Endothelial cell of umbilical vein (primary cell): ENCODE measurements around the gene RIN2. TPM values are rescaled to one million over a fixed set of nuclear protein-coding genes. Genes with fewer than 3 reads are reported as not detected.

ENCODE experiments used
- BruUV-seq: library from RNA; stranded (reverse); fragments of 400-500 nt; replicated peaks from 2 replicates; lab custom pipeline; 2021; lab: Mats Ljungman, UMichigan
- CTCF ChIA-PET: fragments of 300-600, 350-600 bp; sonication (Branson Sonifier 250); formaldehyde crosslinking; loops from one replicate; lab custom pipeline; 2021; ENCODE audit warnings: antibody characterized with exemption, inconsistent platforms; lab: Charles Lee
- POLR2A ChIA-PET: fragments of 300-600, 350-600 bp; sonication (Branson Sonifier 250); formaldehyde crosslinking; loops from one replicate; lab custom pipeline; 2021; ENCODE audit warnings: antibody characterized with exemption, inconsistent platforms; lab: Charles Lee
- DNase-seq: peaks from one replicate; pipeline ENCODE4 v3.0.0-alpha.2; 2011; ENCODE audit warnings: low read depth, low spot score
- FAIRE-seq: peaks from 2 replicates; lab custom pipeline; 2011; peaks lifted over from hg19 to GRCh38; lab: Jason Lieb, UNC
- H2AFZ ChIP-seq: 2 replicates; pipeline ENCODE4 v1.6.0; 2012; ENCODE audit warnings: low read depth, low read length, control low read depth, inconsistent platforms
- H3K27ac ChIP-seq: 2 replicates; pipeline ENCODE4 v1.5.1; 2011; ENCODE audit warnings: low read depth, mild to moderate bottlenecking, control low read depth, low read length, moderate library complexity; ENCODE audit not compliant: insufficient read depth
- H3K27me3 ChIP-seq, 2 experiments: 2 replicates each; pipeline versions ENCODE4 v1.6.0 to v1.6.1; 2011; ENCODE audit warnings: low read length in 2 of 2, mixed read lengths in 1 of 2; ENCODE audit not compliant: control insufficient read depth in 2 of 2, insufficient read depth in 2 of 2
- H3K36me3 ChIP-seq, 2 experiments: 2 replicates in 1 of 2; 3 replicates in 1 of 2; pipeline ENCODE4 v1.5.1; 2011; ENCODE audit warnings: low read length in 2 of 2, mild to moderate bottlenecking in 1 of 2, moderate library complexity in 1 of 2; ENCODE audit not compliant: control insufficient read depth in 2 of 2, insufficient read depth in 2 of 2; ENCODE audit errors: extremely low read depth in 1 of 2
- H3K4me1 ChIP-seq: 3 replicates; pipeline ENCODE4 v1.5.1; 2011; ENCODE audit warnings: mild to moderate bottlenecking, low read length; ENCODE audit not compliant: control insufficient read depth, insufficient read depth; ENCODE audit errors: extremely low read depth
- H3K4me2 ChIP-seq: 2 replicates; pipeline ENCODE4 v1.6.1; 2011; ENCODE audit warnings: low read length, control low read depth, mixed read lengths; ENCODE audit not compliant: insufficient read depth
- H3K4me3 ChIP-seq, 3 experiments: fragments of 200-600 bp in 1 of 3; sonication (generic), shearing (Covaris generic) in 1 of 3; replicated peaks in 1 of 3; 2 replicates each; pipeline ENCODE4 v1.5.1; 2011 to 2016; ENCODE audit warnings: control low read depth in 3 of 3, low read length in 3 of 3, mild to moderate bottlenecking in 2 of 3, inconsistent platforms in 1 of 3, low read depth in 1 of 3, moderate library complexity in 1 of 3; ENCODE audit not compliant: insufficient read depth in 1 of 3
- H3K79me2 ChIP-seq: 2 replicates; pipeline ENCODE4 v1.6.0; 2012; ENCODE audit warnings: low read length, inconsistent platforms; ENCODE audit not compliant: control insufficient read depth, insufficient read depth
- H3K9ac ChIP-seq: replicated peaks from 2 replicates; pipeline ENCODE3; 2011; ENCODE audit warnings: low read length, control low read depth; ENCODE audit not compliant: insufficient read depth; ENCODE audit errors: extremely low read depth
- H3K9me1 ChIP-seq: replicated peaks from 3 replicates; pipeline ENCODE4 v1.6.0; 2011; ENCODE audit warnings: mild to moderate bottlenecking, low read length; ENCODE audit not compliant: control insufficient read depth, insufficient read depth; ENCODE audit errors: extremely low read depth
- H3K9me3 ChIP-seq: replicated peaks from 2 replicates; pipeline ENCODE4 v1.5.1; 2012; ENCODE audit warnings: low read length, inconsistent platforms; ENCODE audit not compliant: control insufficient read depth, insufficient read depth
- H4K20me1 ChIP-seq: replicated peaks from 2 replicates; pipeline ENCODE3; 2011; ENCODE audit warnings: mild to moderate bottlenecking, low read length; ENCODE audit not compliant: control insufficient read depth, insufficient read depth; ENCODE audit errors: extremely low read depth
- EZH2 ChIP-seq: IDR thresholded peaks from 2 replicates; pipeline ENCODE4 v1.6.1; 2012; ENCODE audit warnings: borderline replicate concordance, low read depth, mild to moderate bottlenecking, moderate library complexity, low read length, inconsistent platforms; ENCODE audit not compliant: severe bottlenecking
- FOS ChIP-seq: IDR thresholded peaks from 2 replicates; pipeline ENCODE4 v1.6.1; 2011; ENCODE audit warnings: mild to moderate bottlenecking, low read length, moderate library complexity, borderline replicate concordance; ENCODE audit not compliant: insufficient read depth
- GATA2 ChIP-seq: IDR thresholded peaks from 2 replicates; pipeline ENCODE4 v1.7.0; 2011; ENCODE audit warnings: low read depth, mild to moderate bottlenecking, moderate library complexity, mixed read lengths, low read length; ENCODE audit not compliant: insufficient read length, insufficient read depth
- JUN ChIP-seq: IDR thresholded peaks from 2 replicates; pipeline ENCODE4 v1.6.1; 2011; ENCODE audit warnings: borderline replicate concordance, low read depth; ENCODE audit not compliant: insufficient read length, insufficient read depth
- MYC ChIP-seq: IDR thresholded peaks from one replicate; pipeline ENCODE4 v1.6.1; 2011; ENCODE audit warnings: mild to moderate bottlenecking, low read depth, low read length
- POLR2A ChIP-seq: IDR thresholded peaks from 2 replicates; pipeline ENCODE4 v1.6.1; 2012; ENCODE audit warnings: low read depth, mild to moderate bottlenecking, control low read depth, low read length
- POLR2AphosphoS5 ChIP-seq: IDR thresholded peaks from 2 replicates; pipeline ENCODE4 v1.6.1; 2012; ENCODE audit warnings: low read depth, mild to moderate bottlenecking, control low read depth, low read length, moderate library complexity; ENCODE audit not compliant: insufficient read depth
- dilution Hi-C: fragments of 300-500 bp; cut with MboI; formaldehyde crosslinking; loops from one replicate; pipeline ENCODE4 v1.15.0; 2019; ENCODE audit warnings: low sequenced_read_pairs; ENCODE audit not compliant: extremely low pct_ligation_motif_present
- intact Hi-C: fragments of 100-400 bp; cut with micrococcal nuclease; formaldehyde crosslinking; loops from one replicate; pipeline ENCODE4 v1.10.0; 2022
- polyA plus RNA-seq, 4 experiments: library from polyadenylated mRNA; depleted of rRNA in 3 of 4; stranded (reverse) in 3 of 4; unstranded in 1 of 4; fragments of >200 nt; gene quantifications; 2 replicates each; pipeline versions ENCODE4 v1.2.1 to v1.2.3, GENCODE V29; 2011 to 2012; ENCODE audit warnings: missing spikeins in 1 of 4
- total RNA-seq: library from RNA; stranded (reverse); gene quantifications from 2 replicates; pipeline ENCODE4 v1.2.3, GENCODE V29; 2021
- TF ChIP-seq, protein P1 (sequence below), 2 donors: IDR thresholded peaks; 1 replicate in 1 of 2; 2 replicates in 1 of 2; pipeline ENCODE4 v1.5.1; 2011; ENCODE audit warnings: low read length in 2 of 2, mild to moderate bottlenecking in 2 of 2, moderate library complexity in 2 of 2, control low read depth in 1 of 2, inconsistent platforms in 1 of 2, low read depth in 1 of 2; ENCODE audit not compliant: insufficient read depth in 1 of 2; ENCODE audit errors: extremely low read depth in 1 of 2
- TF ChIP-seq, protein P2 (sequence below): IDR thresholded peaks from 2 replicates; pipeline ENCODE4 v1.6.1; 2011; ENCODE audit not compliant: insufficient read depth, insufficient read length

The RIN2 gene
- total and polyA plus RNA-seq, 2 donors (not counting 3 experiments of a cell fraction or from before 2014, with no cell fraction given): 22.6 to 119 TPM

DNA sequence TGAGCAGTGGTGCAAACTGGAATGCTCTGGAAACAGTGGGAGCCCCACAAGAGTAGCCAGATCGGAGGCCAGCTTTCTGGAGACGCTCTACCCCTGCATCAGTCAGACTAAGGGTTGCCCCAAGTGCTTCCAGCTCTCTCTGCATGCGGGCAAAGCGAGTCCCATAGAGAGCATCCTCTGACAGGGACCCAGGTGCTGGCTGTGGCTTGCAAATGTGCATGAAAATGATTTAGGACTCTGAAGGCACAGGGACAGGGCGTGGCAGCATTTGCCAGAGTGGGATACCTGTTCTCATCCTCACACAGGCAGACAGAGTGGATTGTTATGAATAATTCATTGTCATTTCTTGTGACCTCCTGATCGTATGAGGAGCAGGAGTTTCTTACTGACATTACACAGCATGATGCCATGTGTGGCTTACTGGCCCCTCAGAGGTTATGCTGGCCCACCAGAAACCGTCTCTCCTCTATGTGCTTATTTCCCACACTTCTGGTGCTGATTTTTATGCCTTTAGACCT lies 10.3 kb downstream of the RIN2 start:
- intact Hi-C loops (no loop called here), dilution Hi-C loops (no loop called here)
- Histone ChIP-seq H3K9ac (no peak overlapping the region), H3K79me2 (no peaks in the 10 kb centered on the region), H3K9me1 (no peaks in the 10 kb centered on the region), H3K27ac (no peak overlapping the region), H3K4me2 (no peak overlapping the region), H3K9me3 (no peaks in the 10 kb centered on the region), H2AFZ (no peak overlapping the region), H4K20me1 (no peaks in the 10 kb centered on the region), H3K4me1 (no peaks in the 10 kb centered on the region), H3K4me3 (no peak overlapping the region), H3K27me3 (no peaks in the 10 kb centered on the region), H3K36me3 (no peaks in the 10 kb centered on the region)
- ChIA-PET POLR2A (no interaction called here), CTCF (no interaction called here)
- DNase-seq (no peak), FAIRE-seq (no peak)
- TF ChIP-seq POLR2A (no peak), JUN (no peak), EZH2 (no peak), FOS (no peak), MYC (no peak), GATA2 (no peak), POLR2AphosphoS5 (no peak)
- TF ChIP-seq, protein P1, sequence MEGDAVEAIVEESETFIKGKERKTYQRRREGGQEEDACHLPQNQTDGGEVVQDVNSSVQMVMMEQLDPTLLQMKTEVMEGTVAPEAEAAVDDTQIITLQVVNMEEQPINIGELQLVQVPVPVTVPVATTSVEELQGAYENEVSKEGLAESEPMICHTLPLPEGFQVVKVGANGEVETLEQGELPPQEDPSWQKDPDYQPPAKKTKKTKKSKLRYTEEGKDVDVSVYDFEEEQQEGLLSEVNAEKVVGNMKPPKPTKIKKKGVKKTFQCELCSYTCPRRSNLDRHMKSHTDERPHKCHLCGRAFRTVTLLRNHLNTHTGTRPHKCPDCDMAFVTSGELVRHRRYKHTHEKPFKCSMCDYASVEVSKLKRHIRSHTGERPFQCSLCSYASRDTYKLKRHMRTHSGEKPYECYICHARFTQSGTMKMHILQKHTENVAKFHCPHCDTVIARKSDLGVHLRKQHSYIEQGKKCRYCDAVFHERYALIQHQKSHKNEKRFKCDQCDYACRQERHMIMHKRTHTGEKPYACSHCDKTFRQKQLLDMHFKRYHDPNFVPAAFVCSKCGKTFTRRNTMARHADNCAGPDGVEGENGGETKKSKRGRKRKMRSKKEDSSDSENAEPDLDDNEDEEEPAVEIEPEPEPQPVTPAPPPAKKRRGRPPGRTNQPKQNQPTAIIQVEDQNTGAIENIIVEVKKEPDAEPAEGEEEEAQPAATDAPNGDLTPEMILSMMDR (IDR thresholded peaks at IDR 0.05; ENCODE audit: extremely low read depth in 1 of 2, insufficient read depth in 1 of 2, low read depth in 1 of 2, low read length in 2 of 2): no peak
- TF ChIP-seq, protein P2, sequence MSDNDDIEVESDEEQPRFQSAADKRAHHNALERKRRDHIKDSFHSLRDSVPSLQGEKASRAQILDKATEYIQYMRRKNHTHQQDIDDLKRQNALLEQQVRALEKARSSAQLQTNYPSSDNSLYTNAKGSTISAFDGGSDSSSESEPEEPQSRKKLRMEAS: no peak
- BruUV-seq: no TSS peak
